ENCODE results near the gene GNB5. TPM values are rescaled to one million over a fixed set of nuclear protein-coding genes. Genes with fewer than 3 reads are reported as not detected.
A peak's percentile ranks its signal among the peaks of the same experiment; 100 is the strongest.

The GNB5 gene
- total RNA-seq, 1 experiment from 2014 or later: 29.8 TPM

DNA sequence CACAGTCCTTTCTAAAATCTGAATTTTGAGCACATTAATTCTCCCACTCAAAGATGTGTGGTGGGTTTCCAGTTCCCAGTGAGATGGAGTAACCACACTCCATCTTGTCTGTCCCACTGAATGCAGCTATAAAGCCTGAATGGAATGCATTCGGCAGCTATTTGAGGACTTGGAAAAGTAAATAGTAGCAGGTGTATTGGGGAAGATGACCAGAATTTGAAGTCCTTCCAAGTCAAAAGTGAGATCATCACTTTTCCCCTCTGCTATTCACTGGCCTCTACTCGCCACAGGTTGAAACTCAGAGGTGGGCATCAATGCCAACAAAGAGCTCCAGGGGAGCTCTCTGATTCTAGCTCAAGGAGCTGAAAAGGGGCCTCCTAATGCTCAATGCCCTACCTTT, 8.1 kb upstream of the GNB5 start:
- Histone ChIP-seq H3K27ac (ENCODE audit: insufficient read length, low read depth, low read length) (no peak overlapping the region), H3K23ac (ENCODE audit: insufficient read length, low read depth, low read length) (no peak overlapping the region), H2BK120ac (ENCODE audit: low read depth, low read length, poor library complexity, severe bottlenecking) (no peak overlapping the region), H4K5ac (ENCODE audit: insufficient read length, low read depth, low read length) (no peak overlapping the region), H3K4me2 (ENCODE audit: insufficient read depth, insufficient read length, low read length) (no peak overlapping the region), H4K8ac (replicated peaks; ENCODE audit: insufficient read length, low read depth, low read length) (no peak overlapping the region), H3K23me2 (ENCODE audit: insufficient read length, low read depth, low read length, poor library complexity, severe bottlenecking) (no peaks in the 10 kb centered on the region), H4K20me1 (ENCODE audit: control insufficient read depth, insufficient read depth, insufficient read length) (no peaks in the 10 kb centered on the region), H3K4ac (ENCODE audit: low read depth, low read length) (no peak overlapping the region), H3K14ac (ENCODE audit: insufficient read depth, low read length) (no peak overlapping the region), H3K27me3 (ENCODE audit: insufficient read depth, low read length) (no peaks in the 10 kb centered on the region), H2AFZ (ENCODE audit: low read length) (no peak overlapping the region), H2BK20ac (ENCODE audit: low read depth, low read length, poor library complexity, severe bottlenecking) (no peak overlapping the region), H2BK15ac (ENCODE audit: low read depth, low read length) (no peak overlapping the region), H2AK5ac (ENCODE audit: insufficient read length, low read length) (no peak overlapping the region), H3T11ph (ENCODE audit: low read length) (no peak overlapping the region), H3K9me3 (ENCODE audit: control insufficient read depth, low read depth, low read length) (no peaks in the 10 kb centered on the region), H4K91ac (ENCODE audit: insufficient read length, low read depth, low read length) (no peak overlapping the region), H3K4me1 (ENCODE audit: insufficient read depth, low read length) (no peaks in the 10 kb centered on the region), H2BK5ac (ENCODE audit: insufficient read length, low read length) (no peak overlapping the region), H3K56ac (ENCODE audit: insufficient read length, low read depth, low read length) (no peak overlapping the region), H3K9ac (ENCODE audit: extremely low read depth, insufficient read length, low read length) (no peak overlapping the region), H2BK12ac (ENCODE audit: insufficient read length, low read depth, low read length) (no peak overlapping the region), H3K79me2 (ENCODE audit: insufficient read depth, low read length) (no peaks in the 10 kb centered on the region), H3K18ac (ENCODE audit: insufficient read length, low read depth, low read length) (no peak overlapping the region), H3K79me1 (ENCODE audit: insufficient read depth, low read depth, low read length, poor library complexity, severe bottlenecking) (no peaks in the 10 kb centered on the region)
- H3K27me3 Mint-ChIP-seq (ENCODE audit: low read depth): no peaks in the 10 kb centered on the region
- H3K27ac Mint-ChIP-seq: peak overlapping the region in 1 of 3 experiments; percentile 73; a peak in 1 of 7 replicates
- no peaks in the 10 kb centered on the region for H3K9me3 Mint-ChIP-seq
- no peak for DNase-seq
- no peak overlapping the region for H3K4me3 Mint-ChIP-seq
- no CpG with 5 or more reads among the region's 2 CpGs for WGBS (ENCODE audit: extremely low coverage, insufficient read length, low lambda C conversion rate)
- no peaks in the 10 kb centered on the region for H3K4me1 Mint-ChIP-seq
- H3K36me3 Mint-ChIP-seq (ENCODE audit: insufficient read depth in 1 of 3, low read depth in 3 of 3): peaks cover 2 to 23% (median 18%) of the 10 kb centered on the region in 3 experiments; a peak in 6 of 7 replicates
- TF ChIP-seq, protein P1, sequence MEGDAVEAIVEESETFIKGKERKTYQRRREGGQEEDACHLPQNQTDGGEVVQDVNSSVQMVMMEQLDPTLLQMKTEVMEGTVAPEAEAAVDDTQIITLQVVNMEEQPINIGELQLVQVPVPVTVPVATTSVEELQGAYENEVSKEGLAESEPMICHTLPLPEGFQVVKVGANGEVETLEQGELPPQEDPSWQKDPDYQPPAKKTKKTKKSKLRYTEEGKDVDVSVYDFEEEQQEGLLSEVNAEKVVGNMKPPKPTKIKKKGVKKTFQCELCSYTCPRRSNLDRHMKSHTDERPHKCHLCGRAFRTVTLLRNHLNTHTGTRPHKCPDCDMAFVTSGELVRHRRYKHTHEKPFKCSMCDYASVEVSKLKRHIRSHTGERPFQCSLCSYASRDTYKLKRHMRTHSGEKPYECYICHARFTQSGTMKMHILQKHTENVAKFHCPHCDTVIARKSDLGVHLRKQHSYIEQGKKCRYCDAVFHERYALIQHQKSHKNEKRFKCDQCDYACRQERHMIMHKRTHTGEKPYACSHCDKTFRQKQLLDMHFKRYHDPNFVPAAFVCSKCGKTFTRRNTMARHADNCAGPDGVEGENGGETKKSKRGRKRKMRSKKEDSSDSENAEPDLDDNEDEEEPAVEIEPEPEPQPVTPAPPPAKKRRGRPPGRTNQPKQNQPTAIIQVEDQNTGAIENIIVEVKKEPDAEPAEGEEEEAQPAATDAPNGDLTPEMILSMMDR (conservative IDR thresholded peaks at IDR 0.05): no peak

Measured in H9 (cell line).